CD14-positive monocyte (primary cell): Measurements from ENCODE around the gene NCK1. TPM values are rescaled to one million over a fixed set of nuclear protein-coding genes. Genes with fewer than 3 reads are reported as not detected.

ENCODE experiments used
- DNase-seq, 3 donors: peaks; one replicate each; pipeline ENCODE4 v3.0.0-alpha.2; 2011 to 2022
- H2AFZ ChIP-seq: 2 replicates; pipeline ENCODE4 v1.6.0; 2012; ENCODE audit warnings: mild to moderate bottlenecking, low read depth, low read length, inconsistent platforms; ENCODE audit not compliant: insufficient read depth, poor library complexity, severe bottlenecking
- H3K27ac ChIP-seq, 2 donors: 1 replicate in 1 of 2; 2 replicates in 1 of 2; pipeline ENCODE4 v1.5.1; 2012 to 2013; ENCODE audit warnings: low read length in 2 of 2, control low read depth in 1 of 2, inconsistent platforms in 1 of 2, low read depth in 1 of 2, mild to moderate bottlenecking in 1 of 2
- H3K27me3 ChIP-seq, 2 donors: one replicate each; pipeline versions ENCODE4 v1.6.0 to v1.6.1; 2011 to 2013; ENCODE audit warnings: low read length in 2 of 2; ENCODE audit not compliant: control insufficient read depth in 2 of 2, insufficient read depth in 2 of 2
- H3K36me3 ChIP-seq, 2 donors: replicated peaks in 1 of 2; 1 replicate in 1 of 2; 2 replicates in 1 of 2; pipeline versions ENCODE4 v1.5.1 to v1.6.1; 2012 to 2013; ENCODE audit warnings: low read length in 2 of 2, control low read depth in 1 of 2, inconsistent platforms in 1 of 2, mild to moderate bottlenecking in 1 of 2; ENCODE audit not compliant: insufficient read depth in 2 of 2, control insufficient read depth in 1 of 2
- H3K4me1 ChIP-seq, 2 donors: 1 replicate in 1 of 2; 2 replicates in 1 of 2; pipeline versions ENCODE4 v1.5.1 to v1.6.1; 2012 to 2013; ENCODE audit warnings: low read length in 2 of 2, control low read depth in 1 of 2, inconsistent platforms in 1 of 2, mild to moderate bottlenecking in 1 of 2, moderate library complexity in 1 of 2; ENCODE audit not compliant: insufficient read depth in 2 of 2, control insufficient read depth in 1 of 2
- H3K4me2 ChIP-seq: replicated peaks from 2 replicates; pipeline ENCODE3; 2012; ENCODE audit warnings: low read length, moderate library complexity, mild to moderate bottlenecking; ENCODE audit not compliant: poor library complexity, severe bottlenecking; ENCODE audit errors: extremely low read depth
- H3K4me3 ChIP-seq, 3 experiments: fragments of 200-600 bp in 1 of 3; sonication (generic) in 1 of 3; replicated peaks in 1 of 3; 1 replicate in 2 of 3; 2 replicates in 1 of 3; pipeline ENCODE4 v1.5.1; 2011 to 2013; ENCODE audit warnings: low read length in 3 of 3, mild to moderate bottlenecking in 3 of 3, control low read depth in 2 of 3, low read depth in 2 of 3, inconsistent platforms in 1 of 3, moderate library complexity in 1 of 3
- H3K79me2 ChIP-seq: 2 replicates; pipeline ENCODE4 v1.6.0; 2012; ENCODE audit warnings: mild to moderate bottlenecking, control low read depth, inconsistent platforms, low read length, moderate library complexity; ENCODE audit not compliant: insufficient read depth
- H3K9ac ChIP-seq: 2 replicates; pipeline ENCODE4 v1.6.0; 2017; ENCODE audit warnings: low read length, mild to moderate bottlenecking; ENCODE audit not compliant: insufficient read depth, poor library complexity, severe bottlenecking
- H3K9me3 ChIP-seq, 2 donors: replicated peaks in 1 of 2; 1 replicate in 1 of 2; 2 replicates in 1 of 2; pipeline versions ENCODE4 v1.5.1 to v1.6.1; 2012 to 2013; ENCODE audit warnings: low read length in 2 of 2, control low read depth in 1 of 2; ENCODE audit not compliant: control insufficient read depth in 1 of 2, insufficient read depth in 1 of 2
- H4K20me1 ChIP-seq: 2 replicates; pipeline ENCODE4 v1.6.0; 2012; ENCODE audit warnings: mild to moderate bottlenecking, low read length, control low read depth, moderate library complexity; ENCODE audit not compliant: insufficient read depth
- H3K27ac Mint-ChIP-seq, 7 donors: one replicate each; pipeline ENCODE4 v1.8.0; 2020; ENCODE audit warnings: mild to moderate bottlenecking in 7 of 7, mixed read lengths in 7 of 7, moderate library complexity in 6 of 7, inconsistent platforms in 2 of 7
- H3K27me3 Mint-ChIP-seq, 3 donors: one replicate each; pipeline ENCODE4 v1.8.0; 2021 to 2022; ENCODE audit warnings: low read depth in 3 of 3, mild to moderate bottlenecking in 3 of 3, mixed read lengths in 3 of 3, moderate library complexity in 3 of 3, inconsistent platforms in 1 of 3
- H3K36me3 Mint-ChIP-seq, 2 donors: one replicate each; pipeline ENCODE4 v1.8.0; 2020; ENCODE audit warnings: mixed read lengths in 2 of 2, inconsistent platforms in 1 of 2, mild to moderate bottlenecking in 1 of 2
- H3K4me1 Mint-ChIP-seq: one replicate; pipeline ENCODE4 v1.8.0; 2020; ENCODE audit warnings: mild to moderate bottlenecking, mixed read lengths
- H3K4me3 Mint-ChIP-seq, 2 donors: one replicate each; pipeline ENCODE4 v1.8.0; 2020; ENCODE audit warnings: mild to moderate bottlenecking in 2 of 2, mixed read lengths in 2 of 2, moderate library complexity in 1 of 2
- H3K9me3 Mint-ChIP-seq, 7 donors: one replicate each; pipeline ENCODE4 v1.8.0; 2020 to 2022; ENCODE audit warnings: mixed read lengths in 7 of 7, mild to moderate bottlenecking in 6 of 7, moderate library complexity in 6 of 7, inconsistent platforms in 2 of 7
- CTCF ChIP-seq: fragments of 200-600 bp; IDR thresholded peaks from one replicate; pipeline ENCODE4 v1.8.0; 2022; ENCODE audit warnings: antibody characterized with exemption, mild to moderate bottlenecking
- WGBS: methylation state at CpG from one replicate; pipeline ENCODE4 v1.1.5; 2013; ENCODE audit warnings: missing lambda C conversion rate; ENCODE audit not compliant: insufficient coverage; 5-methylcytosine and 5-hydroxymethylcytosine counted together
- intact Hi-C, 2 donors: fragments of 100-400 bp; cut with micrococcal nuclease; formaldehyde crosslinking; loops; one replicate each; pipeline versions ENCODE4 v1.15.0 to v1.15.1; 2023
- polyA plus RNA-seq, 3 donors: library from polyadenylated mRNA; depleted of rRNA in 1 of 3; unstranded in 2 of 3; stranded (reverse) in 1 of 3; fragments of 300-500 nt in 2 of 3; fragments of >200 nt in 1 of 3; fragmentation: Illumina TruSeq in 2 of 3; gene quantifications; 1 replicate in 2 of 3; 2 replicates in 1 of 3; pipeline ENCODE4 v1.2.3, GENCODE V29; 2012 to 2021

Gene NCK1
- polyA plus RNA-seq, 3 donors: 20.4 to 28.8 (median 22.8) TPM

- intact Hi-C loops: no loop called here
Observed at GRCh38 chr3:136959599-136959998, 97.6 kb downstream of the NCK1 start.

More at GRCh38 chr3:136959599-136959998, 97.6 kb downstream of the NCK1 start:
- peaks cover 7 to 10% of the 10 kb centered on the region in 2 donors for H3K36me3 Mint-ChIP-seq
- Histone ChIP-seq H3K9me3 (no peaks in the 10 kb centered on the region), H4K20me1 (no peaks in the 10 kb centered on the region), H3K27me3 (no peaks in the 10 kb centered on the region), H3K4me3 (no peak overlapping the region), H3K9ac (no peak overlapping the region), H3K79me2 (no peaks in the 10 kb centered on the region), H2AFZ (no peak overlapping the region), H3K4me1 (peaks cover 0 to 5% of the 10 kb centered on the region in 2 donors), H3K27ac (no peak overlapping the region), H3K36me3 (peaks cover 0 to 6% of the 10 kb centered on the region in 2 donors), H3K4me2 (no peak overlapping the region)
- no peak for DNase-seq
- H3K27ac Mint-ChIP-seq: no peak overlapping the region
- peaks cover 0 to 2% (median 1%) of the 10 kb centered on the region in 3 donors for H3K27me3 Mint-ChIP-seq
- H3K4me1 Mint-ChIP-seq: peaks cover 18% of the 10 kb centered on the region
- no peak overlapping the region for H3K4me3 Mint-ChIP-seq
- TF ChIP-seq CTCF: no peak
- WGBS: no CpG with 5 or more reads among the region's 6 CpGs
- peaks cover 0 to 2% (median 0%) of the 10 kb centered on the region in 7 donors for H3K9me3 Mint-ChIP-seq
